ENCODE data around the gene COBL. TPM values are rescaled to one million over a fixed set of nuclear protein-coding genes. Genes with fewer than 3 reads are reported as not detected.

The COBL gene
- polyA plus RNA-seq, 1 donor (not counting 4 experiments of a cell fraction or from before 2014, with no cell fraction given): 4.5 TPM

DNA sequence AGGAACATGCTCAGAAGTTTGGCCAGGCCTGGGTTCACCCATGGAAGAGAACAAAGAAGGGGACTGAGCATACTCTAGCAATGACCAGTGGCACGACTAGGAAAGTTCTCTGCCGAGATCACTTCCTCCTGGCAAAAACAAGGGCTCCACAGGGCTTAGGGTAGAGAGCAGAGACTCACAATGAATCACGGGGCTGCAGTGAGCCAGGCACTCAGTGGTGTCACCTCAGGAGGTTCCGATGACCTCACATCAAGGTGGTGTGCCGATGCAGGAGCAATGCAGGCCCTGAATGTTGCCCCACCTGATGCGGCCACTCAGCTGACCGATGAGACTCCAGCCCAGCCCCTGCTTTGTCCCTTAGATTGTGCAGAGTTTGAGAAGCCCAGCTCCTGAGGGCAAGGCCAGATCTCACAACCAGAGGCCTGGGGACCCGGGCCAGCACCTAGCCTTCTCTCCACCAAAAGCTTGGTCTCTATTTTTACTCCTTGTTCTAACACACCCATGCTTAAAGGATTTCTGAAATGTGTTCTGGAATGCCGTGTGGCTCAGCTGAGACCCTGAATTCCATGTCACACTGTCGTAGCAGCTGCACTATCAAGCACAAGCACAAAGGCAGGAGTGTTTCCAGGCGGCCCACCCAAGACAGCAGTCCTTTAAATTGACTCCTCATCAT, 60.9 kb downstream of the COBL start:
- Histone ChIP-seq H3K4me2 (ENCODE audit: control insufficient read depth, extremely low read depth, insufficient read depth, low read depth, low read length) (no peak overlapping the region), H3K36me3 (ENCODE audit: control insufficient read depth in 2 of 2, extremely low read depth in 1 of 2, insufficient read depth in 2 of 2, low read length in 2 of 2) (no peaks in the 10 kb centered on the region), H3K9me3 (ENCODE audit: control insufficient read depth, low read depth, low read length) (no peaks in the 10 kb centered on the region), H3K27ac (ENCODE audit: control insufficient read depth, insufficient read depth, low read length) (no peak overlapping the region), H3K4me3 (ENCODE audit: control insufficient read depth in 2 of 3, extremely low read depth in 1 of 3, insufficient read depth in 2 of 3, low read depth in 1 of 3, low read length in 3 of 3) (no peak overlapping the region), H3K9ac (ENCODE audit: control insufficient read depth, extremely low read depth, insufficient read depth, low read length) (no peak overlapping the region), H2AFZ (ENCODE audit: control insufficient read depth, low read length) (no peak overlapping the region), H4K20me1 (ENCODE audit: control insufficient read depth, extremely low read depth, insufficient read depth, low read length) (no peaks in the 10 kb centered on the region), H3K9me1 (ENCODE audit: control insufficient read depth, extremely low read depth, insufficient read depth, low read length) (no peaks in the 10 kb centered on the region), H3K79me2 (ENCODE audit: control insufficient read depth, insufficient read depth, low read length) (no peaks in the 10 kb centered on the region), H3K4me1 (ENCODE audit: control insufficient read depth, extremely low read depth, insufficient read depth, low read length) (peaks cover 3% of the 10 kb centered on the region), H3K27me3 (ENCODE audit: control insufficient read depth, extremely low read depth, insufficient read depth, low read length) (no peaks in the 10 kb centered on the region)
- dilution Hi-C loops (cut with MboI; ENCODE audit: extremely low pct_ligation_motif_present, low sequenced_read_pairs): no loop called here
- no peak for FAIRE-seq
- TF ChIP-seq CTCF (optimal IDR thresholded peaks at IDR 0.05 in 1 of 3, IDR thresholded peaks at IDR 0.05 in 1 of 3, conservative IDR thresholded peaks at IDR 0.05 in 1 of 3; ENCODE audit: extremely low read depth in 1 of 3, insufficient read depth in 2 of 3, low read length in 3 of 3): no peak
- no peak for DNase-seq (ENCODE audit: low read depth, low spot score)

- no peak overlapping the region for H3K4me3 ChIP-seq (ENCODE audit: control insufficient read depth in 2 of 3, extremely low read depth in 1 of 3, insufficient read depth in 2 of 3, low read depth in 1 of 3, low read length in 3 of 3)
- no peak overlapping the region for H3K27ac ChIP-seq (ENCODE audit: control insufficient read depth, insufficient read depth, low read length)
- H3K9ac ChIP-seq (ENCODE audit: control insufficient read depth, extremely low read depth, insufficient read depth, low read length): no peak overlapping the region
- peaks cover 3% of the 10 kb centered on the region for H3K4me1 ChIP-seq (ENCODE audit: control insufficient read depth, extremely low read depth, insufficient read depth, low read length)
- no peaks in the 10 kb centered on the region for H3K9me3 ChIP-seq (ENCODE audit: control insufficient read depth, low read depth, low read length)
- no peaks in the 10 kb centered on the region for H3K27me3 ChIP-seq (ENCODE audit: control insufficient read depth, extremely low read depth, insufficient read depth, low read length)
- no peak overlapping the region for H2AFZ ChIP-seq (ENCODE audit: control insufficient read depth, low read length)
- FAIRE-seq: no peak
- no peaks in the 10 kb centered on the region for H3K36me3 ChIP-seq (ENCODE audit: control insufficient read depth in 2 of 2, extremely low read depth in 1 of 2, insufficient read depth in 2 of 2, low read length in 2 of 2)
- no peak for DNase-seq (ENCODE audit: low read depth, low spot score)
- H3K79me2 ChIP-seq (ENCODE audit: control insufficient read depth, insufficient read depth, low read length): no peaks in the 10 kb centered on the region
- no peak overlapping the region for H3K4me2 ChIP-seq (ENCODE audit: control insufficient read depth, extremely low read depth, insufficient read depth, low read depth, low read length)
- TF ChIP-seq EZH2 (IDR thresholded peaks at IDR 0.05; ENCODE audit: low read length) (no peak), CTCF (optimal IDR thresholded peaks at IDR 0.05 in 1 of 3, IDR thresholded peaks at IDR 0.05 in 1 of 3, conservative IDR thresholded peaks at IDR 0.05 in 1 of 3; ENCODE audit: extremely low read depth in 1 of 3, insufficient read depth in 2 of 3, low read length in 3 of 3) (no peak)
- H3K9me1 ChIP-seq (ENCODE audit: control insufficient read depth, extremely low read depth, insufficient read depth, low read length): no peaks in the 10 kb centered on the region
- no peaks in the 10 kb centered on the region for H4K20me1 ChIP-seq (ENCODE audit: control insufficient read depth, extremely low read depth, insufficient read depth, low read length)
- dilution Hi-C loops (cut with MboI; ENCODE audit: extremely low pct_ligation_motif_present, low sequenced_read_pairs): no loop called here
Measured at GRCh38 chr7:51255036-51255435, 61.6 kb downstream of the COBL start.
